ENCODE data around the gene MYH8. TPM values are rescaled to one million over a fixed set of nuclear protein-coding genes. Genes with fewer than 3 reads are reported as not detected.

MYH8 gene
- total and polyA plus RNA-seq, 2 experiments from 2014 or later = not detected

DNA sequence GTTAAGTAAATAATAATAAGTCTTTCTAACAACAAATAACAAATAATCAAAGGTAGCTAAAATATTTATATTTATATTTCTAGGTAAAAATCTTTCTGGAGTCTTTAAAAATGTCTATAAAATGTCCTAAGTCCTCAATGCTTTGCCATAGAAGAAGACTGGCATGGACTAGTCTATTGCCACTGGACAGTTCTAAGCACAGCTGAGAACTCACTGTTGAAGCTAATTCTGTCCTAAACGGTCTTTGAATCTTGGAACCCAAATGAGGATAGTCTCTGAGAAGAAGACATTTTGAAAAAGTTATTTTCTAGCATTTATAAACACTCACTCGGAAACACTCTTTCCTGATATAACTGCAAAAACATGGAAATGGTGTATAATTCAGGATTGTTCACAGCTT, 539 bp downstream of the MYH8 start:
- Histone ChIP-seq H2AFZ (no peak overlapping the region), H3K9me2 (ENCODE audit: insufficient read depth) (no peaks in the 10 kb centered on the region), H3K27ac (ENCODE audit: low read depth) (no peak overlapping the region), H3K36me3 (ENCODE audit: insufficient read depth) (no peaks in the 10 kb centered on the region), H3F3A (replicated peaks; ENCODE audit: low read depth) (no peaks in the 10 kb centered on the region), H3K4me3 (no peak overlapping the region), H3K79me2 (replicated peaks; ENCODE audit: insufficient read depth) (no peaks in the 10 kb centered on the region), H3K27me3 (ENCODE audit: insufficient read depth) (no peaks in the 10 kb centered on the region), H3K4me2 (no peak overlapping the region), H3K4me1 (ENCODE audit: insufficient read depth) (peaks cover 24% of the 10 kb centered on the region), H4K20me1 (replicated peaks; ENCODE audit: insufficient read depth) (no peaks in the 10 kb centered on the region)
- Mint-ChIP-seq H3K4me3 (no peak overlapping the region), H3K9me3 (no peaks in the 10 kb centered on the region), H3K27ac (no peak overlapping the region), H3K27me3 (ENCODE audit: insufficient read depth, low read depth, poor library complexity) (no peaks in the 10 kb centered on the region), H3K4me1 (peaks cover 25% of the 10 kb centered on the region), H3K36me3 (ENCODE audit: low read depth) (no peaks in the 10 kb centered on the region)
- TF ChIP-seq JUNB (IDR thresholded peaks at IDR 0.05; ENCODE audit: unreplicated experiment) (no peak), EZH2 (IDR thresholded peaks at IDR 0.05; ENCODE audit: low read depth, unreplicated experiment) (no peak), STAT1 (IDR thresholded peaks at IDR 0.05; ENCODE audit: unreplicated experiment) (no peak), EZH2phosphoT487 (IDR thresholded peaks at IDR 0.05; ENCODE audit: unreplicated experiment) (no peak), POLR2AphosphoS5 (IDR thresholded peaks at IDR 0.05; ENCODE audit: low read depth) (no peak), NANOG (IDR thresholded peaks at IDR 0.05; ENCODE audit: borderline replicate concordance) (no peak), CREB1 (CRISPR knock-in tag; IDR thresholded peaks at IDR 0.05; ENCODE audit: low read depth) (no peak), ZNF331 (CRISPR knock-in tag; IDR thresholded peaks at IDR 0.05; ENCODE audit: low read depth) (no peak), ZNF114 (CRISPR knock-in tag; IDR thresholded peaks at IDR 0.05) (no peak)
- TF ChIP-seq, protein P1, sequence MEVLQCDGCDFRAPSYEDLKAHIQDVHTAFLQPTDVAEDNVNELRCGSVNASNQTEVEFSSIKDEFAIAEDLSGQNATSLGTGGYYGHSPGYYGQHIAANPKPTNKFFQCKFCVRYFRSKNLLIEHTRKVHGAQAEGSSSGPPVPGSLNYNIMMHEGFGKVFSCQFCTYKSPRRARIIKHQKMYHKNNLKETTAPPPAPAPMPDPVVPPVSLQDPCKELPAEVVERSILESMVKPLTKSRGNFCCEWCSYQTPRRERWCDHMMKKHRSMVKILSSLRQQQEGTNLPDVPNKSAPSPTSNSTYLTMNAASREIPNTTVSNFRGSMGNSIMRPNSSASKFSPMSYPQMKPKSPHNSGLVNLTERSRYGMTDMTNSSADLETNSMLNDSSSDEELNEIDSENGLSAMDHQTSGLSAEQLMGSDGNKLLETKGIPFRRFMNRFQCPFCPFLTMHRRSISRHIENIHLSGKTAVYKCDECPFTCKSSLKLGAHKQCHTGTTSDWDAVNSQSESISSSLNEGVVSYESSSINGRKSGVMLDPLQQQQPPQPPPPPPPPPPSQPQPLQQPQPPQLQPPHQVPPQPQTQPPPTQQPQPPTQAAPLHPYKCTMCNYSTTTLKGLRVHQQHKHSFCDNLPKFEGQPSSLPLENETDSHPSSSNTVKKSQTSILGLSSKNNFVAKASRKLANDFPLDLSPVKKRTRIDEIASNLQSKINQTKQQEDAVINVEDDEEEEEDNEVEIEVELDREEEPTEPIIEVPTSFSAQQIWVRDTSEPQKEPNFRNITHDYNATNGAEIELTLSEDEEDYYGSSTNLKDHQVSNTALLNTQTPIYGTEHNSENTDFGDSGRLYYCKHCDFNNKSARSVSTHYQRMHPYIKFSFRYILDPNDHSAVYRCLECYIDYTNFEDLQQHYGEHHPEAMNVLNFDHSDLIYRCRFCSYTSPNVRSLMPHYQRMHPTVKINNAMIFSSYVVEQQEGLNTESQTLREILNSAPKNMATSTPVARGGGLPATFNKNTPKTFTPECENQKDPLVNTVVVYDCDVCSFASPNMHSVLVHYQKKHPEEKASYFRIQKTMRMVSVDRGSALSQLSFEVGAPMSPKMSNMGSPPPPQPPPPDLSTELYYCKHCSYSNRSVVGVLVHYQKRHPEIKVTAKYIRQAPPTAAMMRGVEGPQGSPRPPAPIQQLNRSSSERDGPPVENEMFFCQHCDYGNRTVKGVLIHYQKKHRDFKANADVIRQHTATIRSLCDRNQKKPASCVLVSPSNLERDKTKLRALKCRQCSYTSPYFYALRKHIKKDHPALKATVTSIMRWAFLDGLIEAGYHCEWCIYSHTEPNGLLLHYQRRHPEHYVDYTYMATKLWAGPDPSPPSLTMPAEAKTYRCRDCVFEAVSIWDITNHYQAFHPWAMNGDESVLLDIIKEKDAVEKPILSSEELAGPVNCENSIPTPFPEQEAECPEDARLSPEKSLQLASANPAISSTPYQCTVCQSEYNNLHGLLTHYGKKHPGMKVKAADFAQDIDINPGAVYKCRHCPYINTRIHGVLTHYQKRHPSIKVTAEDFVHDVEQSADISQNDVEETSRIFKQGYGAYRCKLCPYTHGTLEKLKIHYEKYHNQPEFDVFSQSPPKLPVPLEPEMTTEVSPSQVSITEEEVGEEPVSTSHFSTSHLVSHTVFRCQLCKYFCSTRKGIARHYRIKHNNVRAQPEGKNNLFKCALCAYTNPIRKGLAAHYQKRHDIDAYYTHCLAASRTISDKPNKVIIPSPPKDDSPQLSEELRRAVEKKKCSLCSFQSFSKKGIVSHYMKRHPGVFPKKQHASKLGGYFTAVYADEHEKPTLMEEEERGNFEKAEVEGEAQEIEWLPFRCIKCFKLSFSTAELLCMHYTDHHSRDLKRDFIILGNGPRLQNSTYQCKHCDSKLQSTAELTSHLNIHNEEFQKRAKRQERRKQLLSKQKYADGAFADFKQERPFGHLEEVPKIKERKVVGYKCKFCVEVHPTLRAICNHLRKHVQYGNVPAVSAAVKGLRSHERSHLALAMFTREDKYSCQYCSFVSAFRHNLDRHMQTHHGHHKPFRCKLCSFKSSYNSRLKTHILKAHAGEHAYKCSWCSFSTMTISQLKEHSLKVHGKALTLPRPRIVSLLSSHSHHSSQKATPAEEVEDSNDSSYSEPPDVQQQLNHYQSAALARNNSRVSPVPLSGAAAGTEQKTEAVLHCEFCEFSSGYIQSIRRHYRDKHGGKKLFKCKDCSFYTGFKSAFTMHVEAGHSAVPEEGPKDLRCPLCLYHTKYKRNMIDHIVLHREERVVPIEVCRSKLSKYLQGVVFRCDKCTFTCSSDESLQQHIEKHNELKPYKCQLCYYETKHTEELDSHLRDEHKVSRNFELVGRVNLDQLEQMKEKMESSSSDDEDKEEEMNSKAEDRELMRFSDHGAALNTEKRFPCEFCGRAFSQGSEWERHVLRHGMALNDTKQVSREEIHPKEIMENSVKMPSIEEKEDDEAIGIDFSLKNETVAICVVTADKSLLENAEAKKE (CRISPR knock-in tag; IDR thresholded peaks at IDR 0.05) = no peak
- TF ChIP-seq, protein P2, sequence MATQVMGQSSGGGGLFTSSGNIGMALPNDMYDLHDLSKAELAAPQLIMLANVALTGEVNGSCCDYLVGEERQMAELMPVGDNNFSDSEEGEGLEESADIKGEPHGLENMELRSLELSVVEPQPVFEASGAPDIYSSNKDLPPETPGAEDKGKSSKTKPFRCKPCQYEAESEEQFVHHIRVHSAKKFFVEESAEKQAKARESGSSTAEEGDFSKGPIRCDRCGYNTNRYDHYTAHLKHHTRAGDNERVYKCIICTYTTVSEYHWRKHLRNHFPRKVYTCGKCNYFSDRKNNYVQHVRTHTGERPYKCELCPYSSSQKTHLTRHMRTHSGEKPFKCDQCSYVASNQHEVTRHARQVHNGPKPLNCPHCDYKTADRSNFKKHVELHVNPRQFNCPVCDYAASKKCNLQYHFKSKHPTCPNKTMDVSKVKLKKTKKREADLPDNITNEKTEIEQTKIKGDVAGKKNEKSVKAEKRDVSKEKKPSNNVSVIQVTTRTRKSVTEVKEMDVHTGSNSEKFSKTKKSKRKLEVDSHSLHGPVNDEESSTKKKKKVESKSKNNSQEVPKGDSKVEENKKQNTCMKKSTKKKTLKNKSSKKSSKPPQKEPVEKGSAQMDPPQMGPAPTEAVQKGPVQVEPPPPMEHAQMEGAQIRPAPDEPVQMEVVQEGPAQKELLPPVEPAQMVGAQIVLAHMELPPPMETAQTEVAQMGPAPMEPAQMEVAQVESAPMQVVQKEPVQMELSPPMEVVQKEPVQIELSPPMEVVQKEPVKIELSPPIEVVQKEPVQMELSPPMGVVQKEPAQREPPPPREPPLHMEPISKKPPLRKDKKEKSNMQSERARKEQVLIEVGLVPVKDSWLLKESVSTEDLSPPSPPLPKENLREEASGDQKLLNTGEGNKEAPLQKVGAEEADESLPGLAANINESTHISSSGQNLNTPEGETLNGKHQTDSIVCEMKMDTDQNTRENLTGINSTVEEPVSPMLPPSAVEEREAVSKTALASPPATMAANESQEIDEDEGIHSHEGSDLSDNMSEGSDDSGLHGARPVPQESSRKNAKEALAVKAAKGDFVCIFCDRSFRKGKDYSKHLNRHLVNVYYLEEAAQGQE (IDR thresholded peaks at IDR 0.05; ENCODE audit: unreplicated experiment) = no peak
- TF ChIP-seq, protein P3, sequence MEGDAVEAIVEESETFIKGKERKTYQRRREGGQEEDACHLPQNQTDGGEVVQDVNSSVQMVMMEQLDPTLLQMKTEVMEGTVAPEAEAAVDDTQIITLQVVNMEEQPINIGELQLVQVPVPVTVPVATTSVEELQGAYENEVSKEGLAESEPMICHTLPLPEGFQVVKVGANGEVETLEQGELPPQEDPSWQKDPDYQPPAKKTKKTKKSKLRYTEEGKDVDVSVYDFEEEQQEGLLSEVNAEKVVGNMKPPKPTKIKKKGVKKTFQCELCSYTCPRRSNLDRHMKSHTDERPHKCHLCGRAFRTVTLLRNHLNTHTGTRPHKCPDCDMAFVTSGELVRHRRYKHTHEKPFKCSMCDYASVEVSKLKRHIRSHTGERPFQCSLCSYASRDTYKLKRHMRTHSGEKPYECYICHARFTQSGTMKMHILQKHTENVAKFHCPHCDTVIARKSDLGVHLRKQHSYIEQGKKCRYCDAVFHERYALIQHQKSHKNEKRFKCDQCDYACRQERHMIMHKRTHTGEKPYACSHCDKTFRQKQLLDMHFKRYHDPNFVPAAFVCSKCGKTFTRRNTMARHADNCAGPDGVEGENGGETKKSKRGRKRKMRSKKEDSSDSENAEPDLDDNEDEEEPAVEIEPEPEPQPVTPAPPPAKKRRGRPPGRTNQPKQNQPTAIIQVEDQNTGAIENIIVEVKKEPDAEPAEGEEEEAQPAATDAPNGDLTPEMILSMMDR (conservative IDR thresholded peaks at IDR 0.05; ENCODE audit: low read depth in 2 of 2) = no peak
- TF ChIP-seq, protein P4, sequence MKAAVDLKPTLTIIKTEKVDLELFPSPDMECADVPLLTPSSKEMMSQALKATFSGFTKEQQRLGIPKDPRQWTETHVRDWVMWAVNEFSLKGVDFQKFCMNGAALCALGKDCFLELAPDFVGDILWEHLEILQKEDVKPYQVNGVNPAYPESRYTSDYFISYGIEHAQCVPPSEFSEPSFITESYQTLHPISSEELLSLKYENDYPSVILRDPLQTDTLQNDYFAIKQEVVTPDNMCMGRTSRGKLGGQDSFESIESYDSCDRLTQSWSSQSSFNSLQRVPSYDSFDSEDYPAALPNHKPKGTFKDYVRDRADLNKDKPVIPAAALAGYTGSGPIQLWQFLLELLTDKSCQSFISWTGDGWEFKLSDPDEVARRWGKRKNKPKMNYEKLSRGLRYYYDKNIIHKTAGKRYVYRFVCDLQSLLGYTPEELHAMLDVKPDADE (IDR thresholded peaks at IDR 0.05) = no peak
- no peak for DNase-seq (ENCODE audit: low spot score)
- no peak for ATAC-seq
